ENCODE measurements around the gene VTCN1.
A peak's percentile ranks its signal among the peaks of the same experiment; 100 is the strongest.
"Not testable (repeated sequence)": the region's sequence is repeated elsewhere in the genome, so short reads cannot be mapped to it uniquely, and the experiment has no call there.

The VTCN1 gene, protein sequence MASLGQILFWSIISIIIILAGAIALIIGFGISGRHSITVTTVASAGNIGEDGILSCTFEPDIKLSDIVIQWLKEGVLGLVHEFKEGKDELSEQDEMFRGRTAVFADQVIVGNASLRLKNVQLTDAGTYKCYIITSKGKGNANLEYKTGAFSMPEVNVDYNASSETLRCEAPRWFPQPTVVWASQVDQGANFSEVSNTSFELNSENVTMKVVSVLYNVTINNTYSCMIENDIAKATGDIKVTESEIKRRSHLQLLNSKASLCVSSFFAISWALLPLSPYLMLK

DNA sequence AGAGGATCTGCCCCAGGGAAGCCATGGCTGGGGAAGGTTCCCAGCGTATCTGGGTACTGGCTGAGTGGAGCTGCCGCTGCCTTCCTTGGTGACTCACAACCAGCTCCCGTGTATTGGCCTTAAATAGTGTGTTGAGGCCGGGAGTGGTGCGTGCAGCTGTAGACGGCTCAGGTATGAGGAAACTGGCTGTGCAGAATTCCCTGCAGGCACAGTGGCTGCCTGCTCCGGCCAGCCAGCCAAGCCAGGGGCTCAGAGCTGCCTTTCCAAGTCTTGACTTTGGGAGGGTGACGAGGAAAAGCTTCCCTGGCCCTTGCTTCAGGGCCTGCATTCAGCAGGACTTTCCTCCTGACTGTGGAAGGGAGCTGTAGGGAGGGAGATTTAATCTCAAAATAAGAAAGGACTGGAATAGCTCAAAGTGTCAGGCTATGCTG is at the start of gene VTCN1:
Gene VTCN1, minus strand, starts transcription at position 97 of the 431 bp plus-strand sequence. Its CDS starts 72 bp downstream, at position 25.
- no peak for DNase-seq

DNA sequence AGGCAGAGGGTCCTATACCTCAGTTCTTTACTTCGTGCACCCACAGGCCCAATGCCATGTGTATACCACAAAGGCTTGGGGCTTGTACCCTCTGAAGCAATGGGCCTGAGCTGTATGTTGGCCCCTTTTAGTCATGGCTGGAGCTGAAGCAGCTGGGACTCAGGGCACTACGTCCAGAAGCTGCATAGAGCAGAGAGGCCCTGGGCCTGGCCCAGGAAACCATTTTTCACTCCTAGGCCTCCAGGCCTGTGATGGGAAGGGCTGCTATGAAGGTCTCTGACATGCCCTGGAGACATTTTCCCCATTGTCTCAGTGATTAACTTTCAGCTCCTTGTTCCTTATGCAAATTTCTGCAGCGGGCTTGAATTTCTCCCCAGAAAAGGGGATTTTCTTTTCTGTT is 48.1 kb upstream of the VTCN1 start:
- DNase-seq: no peak

DNA sequence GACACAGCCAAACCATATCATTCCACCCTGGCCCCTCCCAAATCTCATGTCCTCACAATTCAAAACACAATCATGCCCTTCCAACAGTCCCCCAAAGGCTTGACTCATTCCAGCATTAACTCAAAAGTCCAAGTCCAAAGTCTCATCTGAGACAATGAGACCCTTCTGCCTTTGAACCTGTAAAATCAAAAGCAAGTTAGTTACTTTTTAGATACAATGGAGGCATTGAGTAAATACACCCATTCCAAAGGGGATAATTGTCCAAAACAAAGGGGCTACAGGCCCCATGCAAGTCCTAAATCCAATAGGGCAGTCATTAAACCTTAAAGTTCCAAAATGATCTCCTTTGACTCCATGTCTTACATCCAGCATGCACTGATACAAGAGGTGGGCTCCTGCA is 47.3 kb upstream of the VTCN1 start:
- not testable (repeated sequence) for DNase-seq

DNA sequence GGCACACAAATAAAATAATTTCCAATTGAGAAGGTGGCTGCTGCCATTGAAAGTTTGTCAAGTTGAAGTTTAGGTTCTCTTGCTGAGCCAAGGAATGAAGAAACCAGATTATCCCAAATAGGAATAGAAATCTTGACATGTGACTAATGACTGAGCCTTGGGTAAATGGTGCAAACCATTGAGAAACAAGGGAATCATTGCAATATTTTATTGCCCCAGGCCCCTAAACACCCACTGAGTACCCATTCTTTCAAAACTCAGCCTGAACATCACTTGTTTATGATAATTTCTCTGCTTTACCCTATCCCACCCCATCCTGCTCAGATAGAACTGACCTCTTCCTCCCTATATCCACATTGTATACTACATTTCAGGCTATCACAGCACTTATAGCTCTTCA is 46.6 kb upstream of the VTCN1 start:
- DNase-seq: no peak

DNA sequence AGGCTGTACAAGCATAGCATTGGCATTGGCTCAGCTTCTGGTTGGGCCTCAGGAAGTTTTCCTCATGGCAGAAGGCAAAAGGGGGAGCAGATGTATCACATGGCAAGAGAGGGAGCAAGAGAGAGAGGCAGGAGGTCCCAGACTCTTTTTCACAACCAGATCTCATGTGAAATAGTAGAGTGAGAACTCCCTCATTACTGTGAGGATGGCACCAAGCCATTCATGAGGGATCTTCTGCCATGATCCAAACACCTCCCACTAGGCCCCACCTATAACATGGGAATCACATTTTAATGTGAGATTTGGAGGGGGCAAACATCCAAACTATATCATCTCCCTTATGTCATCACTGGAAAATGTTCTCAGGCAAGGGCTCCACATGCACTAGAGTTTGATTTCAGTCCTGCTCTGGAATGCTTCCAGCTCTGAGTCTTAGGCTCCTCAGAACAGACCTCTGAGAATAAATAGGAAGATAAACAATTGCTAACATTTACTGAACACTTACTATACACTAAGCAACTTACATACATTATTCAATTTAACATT is 39.4 kb upstream of the VTCN1 start:
- DNase-seq: no peak

DNA sequence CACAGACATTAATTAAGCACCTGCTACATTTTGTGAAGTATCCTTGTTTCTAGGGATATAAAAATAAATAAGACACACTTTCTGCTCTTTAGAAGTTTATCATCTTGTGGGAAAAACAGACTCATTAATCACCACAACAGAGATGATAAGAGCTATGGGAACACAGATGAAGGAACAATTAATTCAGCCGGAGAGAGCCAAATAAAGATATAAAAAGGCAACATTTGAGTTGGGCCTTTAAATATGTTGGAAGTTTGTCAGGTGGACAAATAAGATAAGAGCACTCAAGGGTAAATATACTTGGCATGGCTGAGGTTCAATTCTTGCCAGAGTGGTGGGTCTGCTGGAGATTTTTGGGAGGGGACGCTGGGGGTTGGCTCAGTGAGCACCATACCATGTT is 34.2 kb upstream of the VTCN1 start:
- DNase-seq: no peak

DNA sequence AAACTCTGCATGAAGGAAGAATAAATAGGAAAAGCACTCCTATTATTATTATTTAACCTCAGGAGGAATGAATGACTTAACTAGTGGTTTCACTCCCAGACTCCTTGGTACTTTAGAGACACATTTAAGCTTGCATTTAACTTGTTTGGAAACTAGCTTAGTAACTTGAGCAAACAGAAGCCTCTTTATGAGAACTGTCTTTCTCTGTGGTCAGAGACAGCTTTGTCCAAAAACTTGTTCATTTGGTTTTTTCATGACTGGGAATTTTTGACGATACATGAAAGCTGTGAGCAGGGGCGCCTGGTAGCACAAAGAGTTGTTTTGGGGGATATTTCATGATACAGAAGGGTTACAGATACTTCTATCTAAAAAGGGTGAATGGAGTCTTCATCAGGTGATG is 33.6 kb upstream of the VTCN1 start:
- DNase-seq: no peak

DNA sequence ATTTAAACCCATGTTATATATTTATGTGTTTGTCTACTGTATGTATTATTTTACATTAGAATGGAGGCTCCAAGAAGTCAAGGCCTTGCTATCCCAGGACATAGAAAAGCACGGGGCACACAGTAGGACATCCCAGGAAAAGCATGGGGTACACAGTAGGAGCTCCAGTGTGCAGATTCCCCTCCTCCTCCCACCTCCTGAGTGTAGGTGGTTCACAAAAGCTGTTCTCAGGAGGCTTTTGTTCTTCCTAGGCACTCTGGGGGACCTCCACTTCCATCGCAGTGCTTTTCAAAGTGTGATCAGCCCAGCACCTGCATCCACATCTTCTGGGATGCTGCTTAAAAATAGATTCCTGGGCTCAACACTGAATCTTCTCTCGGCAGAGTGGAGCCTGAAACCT is 30.8 kb upstream of the VTCN1 start:
- DNase-seq: no peak

DNA sequence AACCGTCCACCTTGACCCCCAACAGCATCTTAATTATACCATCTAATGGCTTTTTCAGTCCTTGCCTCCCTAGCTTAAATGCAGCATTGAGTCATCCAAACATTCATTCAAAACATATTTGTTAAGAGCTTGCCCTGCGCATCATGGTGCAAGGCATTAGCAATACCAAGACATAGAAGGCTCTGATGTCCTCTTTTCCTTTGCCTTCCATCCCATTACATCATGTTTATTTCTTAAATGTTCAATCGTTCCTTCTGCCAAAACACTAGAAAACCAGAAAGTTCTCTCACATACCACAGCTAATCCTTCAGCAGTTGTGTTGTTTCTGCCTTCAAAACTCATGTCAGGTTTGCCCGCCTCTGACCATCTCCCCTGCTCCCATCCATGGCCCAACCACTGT is 29.8 kb upstream of the VTCN1 start:
- no peak for DNase-seq

DNA sequence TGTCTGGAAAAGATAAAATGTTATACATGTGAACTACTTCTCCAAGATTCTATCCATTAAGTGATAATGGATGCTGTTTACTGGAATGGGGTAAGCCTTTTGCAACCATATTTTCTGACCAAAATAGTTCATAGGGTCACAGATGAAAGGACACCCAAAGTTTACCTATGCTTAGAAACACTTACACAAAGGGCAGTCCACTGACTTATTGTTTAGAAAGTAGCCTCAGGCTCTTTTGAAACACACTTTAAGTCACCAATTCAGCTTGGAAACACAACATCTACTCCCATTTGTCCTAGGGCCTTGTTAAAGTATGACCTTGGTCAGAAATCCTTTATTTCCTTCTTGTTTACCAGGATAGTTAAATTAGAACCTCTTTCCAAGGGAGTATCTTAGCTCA is 28.7 kb upstream of the VTCN1 start:
- DNase-seq: no peak

DNA sequence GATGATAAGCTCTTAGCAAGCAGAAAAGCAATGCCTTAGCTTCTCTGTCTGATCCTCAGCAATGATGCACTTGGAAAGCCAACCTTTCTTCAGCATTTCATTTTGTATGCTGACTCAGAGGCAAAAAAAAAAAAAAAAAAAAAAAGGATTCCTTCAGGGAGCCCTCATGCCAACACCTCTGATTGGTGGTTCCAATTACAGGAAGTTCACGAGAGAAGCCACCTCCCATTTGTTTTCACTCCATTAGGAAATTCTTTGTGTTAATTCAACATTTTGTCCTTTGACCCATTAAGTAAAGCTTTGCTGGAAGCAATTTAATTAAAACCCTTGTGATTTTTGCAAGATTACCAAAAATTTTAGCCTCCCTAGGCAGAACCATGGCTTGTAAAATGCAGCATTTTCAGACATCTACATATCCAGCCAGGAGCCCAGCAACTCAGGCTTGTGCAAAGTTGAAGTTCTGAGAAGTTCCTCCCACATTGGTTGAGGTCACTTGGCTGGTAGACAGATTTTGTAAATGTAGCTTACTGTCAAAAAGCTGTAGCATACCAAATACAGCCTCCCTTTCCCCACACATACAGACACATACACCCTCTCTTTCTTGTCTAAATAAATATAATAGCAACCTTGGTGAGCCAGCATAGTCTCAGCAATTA is 27.1 kb upstream of the VTCN1 start:
- DNase-seq: no peak

DNA sequence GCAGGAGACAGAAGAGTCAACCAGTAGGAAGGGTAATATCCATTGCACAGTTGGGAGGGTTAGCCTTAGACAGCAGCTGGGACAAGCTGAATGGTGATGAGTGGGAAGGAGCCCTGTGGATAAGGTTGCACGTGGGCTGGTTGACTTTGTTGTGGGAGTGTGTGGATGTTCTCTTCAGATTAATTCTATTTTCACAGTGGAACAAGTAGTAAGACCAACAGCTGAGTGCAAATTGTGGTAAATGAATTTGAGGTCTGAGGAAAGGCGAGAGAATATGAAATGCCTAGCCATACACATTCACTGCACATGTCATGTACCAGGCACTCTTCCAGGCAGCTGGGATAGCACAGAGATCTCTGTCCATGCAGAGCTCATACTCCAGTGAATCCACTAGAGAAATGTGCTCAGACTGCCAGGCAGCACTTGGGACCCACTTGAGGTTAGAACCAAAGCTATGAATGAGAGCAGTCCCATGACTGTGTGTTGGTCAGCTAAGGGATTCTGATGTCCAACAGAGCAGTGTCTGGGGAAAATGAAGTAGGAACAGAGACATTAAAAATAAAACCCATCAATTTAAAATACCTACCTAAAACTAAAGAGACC is 25.2 kb upstream of the VTCN1 start:
- no peak for DNase-seq

DNA sequence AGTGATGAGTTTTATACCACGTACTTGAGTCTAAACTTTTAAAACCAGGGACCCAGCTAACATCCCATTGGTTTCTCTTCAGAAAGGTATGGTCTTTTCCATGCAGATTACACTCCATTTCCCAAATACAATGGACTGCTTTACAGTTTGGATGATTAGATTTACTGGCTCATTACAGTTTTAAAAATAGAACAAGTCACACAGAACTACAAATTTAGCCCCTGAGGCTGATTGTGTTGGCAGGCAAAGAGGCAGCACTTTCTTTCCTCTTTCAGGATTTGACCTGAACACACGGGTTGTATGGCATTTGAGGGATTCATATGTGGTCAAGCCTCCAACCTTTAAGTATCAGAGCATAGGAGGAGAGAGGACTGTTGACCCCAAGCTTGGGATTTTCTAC is 21.8 kb upstream of the VTCN1 start:
- peak; percentile 43 for DNase-seq

DNA sequence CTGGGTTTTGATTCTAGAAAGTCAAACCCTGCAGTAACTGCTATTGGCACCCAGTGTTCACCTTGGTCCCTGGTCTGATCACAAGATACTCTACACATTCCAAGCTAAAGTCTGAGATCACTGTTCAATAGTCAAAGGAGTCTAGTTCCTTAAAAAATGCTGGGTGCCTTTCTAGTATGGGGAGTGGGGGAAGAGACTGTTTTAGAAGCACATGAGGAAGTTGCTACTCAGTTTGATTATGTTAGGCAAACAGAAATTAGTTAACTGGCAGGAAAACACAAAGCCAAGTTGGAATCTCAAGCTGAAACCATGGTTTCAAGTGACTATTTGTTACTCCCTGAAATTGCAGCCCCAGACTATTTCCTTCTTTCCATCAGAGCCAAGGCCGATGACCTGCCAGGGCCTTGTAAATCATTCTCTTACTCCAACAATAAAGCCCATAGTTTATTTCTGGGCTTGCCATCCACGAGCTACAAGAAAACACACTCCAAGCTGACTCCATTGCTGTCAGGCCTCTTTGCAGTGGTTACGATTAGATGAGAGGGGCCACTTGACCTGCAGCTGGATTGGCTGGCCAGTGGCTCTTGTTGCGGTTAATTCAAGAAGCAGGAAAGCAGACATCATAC is 21.1 kb upstream of the VTCN1 start:
- peak; percentile 19 for DNase-seq

DNA sequence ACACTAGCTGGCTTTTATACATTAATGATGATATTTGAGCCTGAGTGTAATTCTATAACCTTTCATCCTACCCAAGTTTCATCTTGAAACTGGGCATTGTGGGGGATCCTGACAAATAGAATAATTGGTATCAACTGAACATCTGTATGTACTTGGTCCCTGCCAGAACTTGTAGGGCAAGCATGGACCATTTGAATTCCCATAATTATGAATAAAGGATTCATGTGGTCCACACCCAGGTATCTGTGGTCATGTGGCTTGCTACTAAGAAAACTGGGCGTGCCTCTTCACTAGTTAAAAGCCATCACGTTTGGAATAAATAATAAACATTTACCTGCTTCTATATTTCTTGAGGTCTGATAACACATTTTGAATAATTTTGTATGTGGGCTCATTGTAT is 20.6 kb upstream of the VTCN1 start:
- no peak for DNase-seq

DNA sequence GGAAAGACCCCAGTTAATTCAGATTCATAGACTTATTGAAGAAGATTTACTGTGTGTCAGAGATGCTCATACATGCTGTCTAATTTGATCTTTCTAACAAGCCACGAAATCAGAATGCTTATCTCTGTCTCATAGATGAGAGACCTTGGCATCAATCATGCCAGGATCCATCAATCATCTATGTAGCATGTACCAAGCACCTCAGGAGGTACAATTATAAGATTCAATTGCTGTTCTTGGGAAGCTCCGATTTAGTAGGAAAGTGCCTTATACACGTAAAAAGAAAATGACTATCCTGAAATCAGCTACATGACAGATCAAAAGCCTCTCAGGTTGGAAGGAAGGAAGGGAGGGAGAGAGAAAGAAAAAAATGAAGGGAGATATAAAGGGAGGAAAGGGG is 18.5 kb upstream of the VTCN1 start:
- DNase-seq: no peak

DNA sequence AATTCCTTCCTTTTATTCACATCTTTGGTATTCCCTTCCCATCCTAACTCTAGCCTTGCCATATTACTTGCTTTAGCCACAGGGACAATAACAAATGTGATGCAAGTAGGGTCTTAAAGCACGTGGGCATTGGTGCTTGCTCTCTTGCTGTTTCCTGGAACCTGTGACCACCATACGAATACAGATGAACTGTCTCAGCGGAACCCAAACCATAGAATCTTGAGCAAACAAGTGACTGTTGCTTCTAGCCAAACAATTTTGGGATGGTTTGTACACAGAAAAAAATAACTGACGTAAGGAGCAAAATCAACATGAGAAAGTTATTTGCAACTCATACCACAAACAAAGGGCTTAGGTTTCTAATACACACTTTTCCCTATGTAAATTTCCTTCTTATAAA is 15.2 kb upstream of the VTCN1 start:
- DNase-seq: no peak

DNA sequence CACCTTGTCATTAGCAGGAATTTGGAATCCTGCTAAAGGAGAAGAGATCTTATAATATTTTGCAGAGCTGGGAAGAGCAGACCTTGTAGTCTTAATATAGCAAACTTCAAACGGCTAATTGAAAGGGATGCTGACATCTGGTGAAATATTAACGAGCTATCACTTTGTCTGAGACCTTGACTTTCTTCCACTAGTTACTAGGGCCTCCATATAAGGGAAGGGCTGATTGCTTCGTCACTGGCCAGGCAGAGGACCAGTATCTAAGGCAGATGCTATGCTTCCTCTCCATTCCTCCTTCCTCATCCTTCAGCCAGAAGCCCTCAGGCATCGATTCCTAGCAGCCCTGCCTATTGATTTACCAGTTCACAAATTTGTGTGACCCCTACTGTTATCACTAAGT is 6.0 kb upstream of the VTCN1 start:
- DNase-seq: no peak

DNA sequence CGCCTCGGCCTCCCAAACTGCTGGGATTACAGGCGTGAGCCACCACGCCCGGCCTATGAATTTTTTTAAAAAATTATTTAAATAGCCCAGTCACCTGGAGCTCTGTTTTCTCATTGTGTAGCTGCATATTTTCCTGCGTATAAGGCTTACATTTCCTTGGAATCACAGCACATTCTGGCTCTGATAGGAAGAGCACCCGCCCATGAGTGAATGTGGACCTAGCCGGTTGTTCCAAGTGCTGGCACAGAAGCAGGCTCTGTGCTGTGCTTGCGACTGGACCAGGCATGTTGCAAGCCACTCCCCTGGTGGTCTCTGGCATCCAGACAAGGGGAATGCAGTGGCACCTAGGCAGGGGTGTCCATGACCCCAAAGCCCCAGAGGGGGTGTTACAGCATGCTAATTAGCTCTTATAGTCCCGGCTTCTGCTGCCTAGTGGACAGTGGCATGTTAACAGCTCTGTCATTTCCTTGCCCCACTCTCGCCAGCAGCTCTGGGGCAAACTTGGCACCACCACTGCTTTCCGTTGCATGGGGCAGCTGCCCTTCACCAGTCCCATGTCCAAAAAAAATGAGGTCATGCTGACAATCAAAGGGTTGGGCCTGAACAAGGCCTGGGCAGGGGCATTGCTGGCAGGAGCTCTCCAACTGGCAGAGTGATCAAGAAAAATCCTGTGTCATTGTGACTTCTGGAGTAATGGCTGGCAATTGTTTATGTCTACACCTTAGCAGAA is 5.2 kb upstream of the VTCN1 start:
- DNase-seq: no peak

DNA sequence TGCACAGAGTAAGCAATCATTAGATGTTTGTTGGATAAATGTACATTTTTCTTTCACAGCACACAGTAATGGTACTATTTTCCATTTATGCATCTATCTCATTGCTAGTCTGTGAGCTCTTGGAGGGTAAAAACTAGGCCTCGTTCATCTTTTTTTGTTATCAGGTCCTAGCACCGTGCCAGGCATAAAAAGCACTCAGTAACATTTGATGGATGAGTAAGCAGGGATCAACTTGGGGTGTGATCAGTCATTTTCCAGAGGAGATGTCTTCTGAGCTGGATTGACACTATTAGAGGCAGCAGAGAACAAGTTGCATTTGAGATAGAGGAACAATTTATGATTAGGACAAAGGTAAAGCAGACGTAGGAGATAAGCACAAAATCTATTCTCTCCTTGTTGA is 4.3 kb upstream of the VTCN1 start:
- DNase-seq: no peak

DNA sequence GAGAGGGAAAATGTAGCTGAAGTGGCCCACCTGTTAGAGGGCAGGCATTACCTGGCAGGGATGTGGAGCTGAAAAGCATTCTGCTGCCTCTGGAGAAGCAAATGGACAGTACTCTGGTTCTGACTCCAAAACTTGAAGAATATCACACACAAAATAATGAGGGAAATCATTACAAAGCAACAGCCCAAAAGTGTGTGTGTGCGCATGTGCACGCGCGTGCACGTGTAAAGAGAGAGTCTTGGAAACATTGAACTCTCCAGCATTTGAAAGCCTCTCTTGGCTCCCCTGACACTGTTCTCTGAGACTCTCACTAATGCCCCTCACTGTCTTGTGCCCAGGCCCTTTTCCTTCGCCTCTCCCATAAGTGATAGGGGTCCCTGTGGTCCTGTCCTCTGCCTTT is 2.3 kb upstream of the VTCN1 start:
- no peak for DNase-seq

DNA sequence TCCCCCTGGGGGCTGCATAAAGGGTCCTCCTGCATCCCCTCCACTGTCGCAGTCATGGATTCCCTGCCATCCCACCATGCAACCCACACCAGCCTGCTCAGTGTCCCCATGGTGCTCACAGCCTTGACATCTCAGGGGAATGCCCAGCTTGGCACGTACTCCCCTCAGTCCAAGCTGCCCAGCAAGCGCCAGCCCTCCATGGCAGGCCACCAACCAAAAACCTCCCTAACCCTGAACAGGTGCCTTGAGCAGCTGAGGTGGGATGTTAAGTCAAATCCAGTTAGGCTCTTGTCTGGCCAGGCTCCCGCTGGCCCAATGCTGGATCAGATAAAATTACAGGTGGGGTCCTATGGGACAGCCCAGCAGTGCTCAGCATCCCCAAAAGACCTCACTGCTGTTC is 341 bp downstream of the VTCN1 start:
- no peak for DNase-seq

DNA sequence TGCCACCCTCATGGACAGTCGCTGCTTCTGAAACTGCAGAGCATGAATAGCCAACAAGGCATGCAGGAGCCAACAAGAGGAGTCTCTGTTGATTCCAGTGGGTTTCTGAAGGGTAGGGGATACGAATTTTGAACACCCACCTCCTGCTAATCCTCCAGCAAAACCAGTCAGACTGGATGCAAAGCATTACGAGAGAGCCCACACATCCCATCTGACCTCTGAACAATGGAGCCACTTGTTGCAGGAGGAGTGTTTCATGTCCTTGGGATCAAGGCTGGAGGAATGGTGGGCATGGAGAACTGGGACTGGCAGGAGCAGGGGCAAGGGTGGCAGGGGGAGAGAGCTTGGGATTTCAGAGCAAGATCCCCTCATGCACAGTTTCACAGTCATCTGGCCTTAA is 1.6 kb downstream of the VTCN1 start:
- no peak for DNase-seq
